Fibroblast of the conjunctiva (primary cell): ENCODE data around the gene DNAJB12.
"Not testable (repeated sequence)": the region's sequence is repeated elsewhere in the genome, so short reads cannot be mapped to it uniquely, and the experiment has no call there.

Experiments
- DNase-seq: peaks from one replicate; pipeline ENCODE4 v3.0.0-alpha.2; 2010; ENCODE audit warnings: low read depth

The DNAJB12 gene

DNA sequence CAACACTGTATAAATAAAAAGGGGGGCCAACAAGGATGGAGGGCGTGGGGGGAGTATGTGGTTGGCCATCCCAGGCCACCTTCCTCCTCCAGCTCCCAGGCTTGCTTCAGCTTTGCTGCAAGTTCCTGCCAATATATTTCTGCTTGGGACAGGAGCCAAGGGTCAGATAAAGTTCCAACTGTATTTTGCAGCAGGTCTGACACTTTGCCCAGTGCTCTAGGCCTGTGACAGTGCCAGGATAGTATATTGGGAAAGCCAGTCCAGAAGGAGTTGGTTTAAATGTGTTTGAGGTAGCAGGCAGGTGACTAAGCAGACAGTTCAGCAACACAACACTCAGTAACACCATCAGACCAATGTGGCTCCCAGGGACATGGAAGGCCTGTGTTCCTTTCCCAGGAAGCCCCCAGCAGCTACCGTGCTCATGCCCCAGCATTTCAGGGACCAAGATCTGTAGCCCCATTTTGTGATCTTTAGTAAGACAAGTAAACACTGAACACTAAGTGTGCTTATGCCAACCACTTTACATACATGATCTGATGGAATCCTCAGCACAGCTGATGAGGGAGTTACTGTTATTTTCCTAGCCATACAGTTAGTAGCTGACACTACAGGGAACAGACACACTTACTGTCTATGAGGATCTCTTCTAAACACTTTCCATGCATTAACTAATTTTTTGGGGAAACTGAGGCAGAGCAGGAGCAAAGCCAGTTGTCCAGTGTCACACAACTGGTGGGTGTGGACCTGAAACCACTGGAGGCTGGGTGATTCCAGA is 38.9 kb downstream of the DNAJB12 start:
- DNase-seq = peak; percentile 80

- DNase-seq = no peak
Measured at GRCh38 chr10:72315054-72315453, 39.7 kb downstream of the DNAJB12 start.

GRCh38 chr10:72314263-72314662 is 40.5 kb downstream of the DNAJB12 start:
- no peak for DNase-seq

DNA sequence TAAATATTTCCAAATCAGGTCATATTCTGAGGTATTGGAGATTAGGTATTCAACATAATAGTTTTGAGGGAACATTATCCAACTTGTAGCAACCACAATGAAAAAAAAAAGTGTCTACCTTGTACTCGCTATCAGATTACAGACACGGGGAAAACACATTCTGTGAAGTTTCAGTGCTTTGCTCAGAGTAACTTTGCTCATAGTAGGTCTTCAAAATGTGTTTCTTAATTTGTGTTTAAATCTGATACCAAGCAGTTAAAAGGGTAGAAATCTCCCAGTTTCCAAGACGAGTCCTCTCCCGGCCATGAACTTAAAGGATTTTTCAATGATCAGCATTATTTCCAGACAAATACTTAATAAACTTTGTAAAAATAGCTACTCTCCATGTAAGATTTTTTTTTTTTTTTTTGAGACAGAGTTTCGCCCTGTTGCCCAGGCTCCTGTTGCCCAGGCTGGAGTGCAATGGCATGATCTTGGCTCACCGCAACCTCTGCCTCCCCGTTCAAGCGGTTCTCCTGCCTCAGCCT is 41.8 kb downstream of the DNAJB12 start:
- DNase-seq = no peak

DNA sequence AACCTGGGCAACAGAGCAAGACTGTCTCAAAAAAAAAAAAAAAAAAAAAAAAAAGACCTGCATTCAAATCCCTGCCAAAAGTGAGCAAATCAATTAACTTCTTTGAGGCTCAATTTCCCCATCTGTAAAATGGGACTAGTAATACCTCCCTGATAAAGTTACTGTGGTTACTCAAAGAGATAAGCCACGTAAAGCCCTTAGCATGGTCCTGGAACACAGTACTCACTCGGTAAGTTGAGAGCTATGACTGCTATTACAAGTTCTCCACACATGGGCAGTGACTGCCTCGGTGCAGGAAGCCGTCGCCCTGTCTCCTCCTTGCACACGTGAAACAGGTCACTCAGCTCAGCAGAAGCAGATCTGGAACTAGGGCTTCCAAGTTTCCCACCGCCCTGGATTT is 43.1 kb downstream of the DNAJB12 start:
- DNase-seq = no peak

- no peak for DNase-seq
Measured at GRCh38 chr10:72310636-72311035, 44.1 kb downstream of the DNAJB12 start.

- no peak for DNase-seq
Measured at GRCh38 chr10:72310241-72310633, 44.5 kb downstream of the DNAJB12 start.

DNA sequence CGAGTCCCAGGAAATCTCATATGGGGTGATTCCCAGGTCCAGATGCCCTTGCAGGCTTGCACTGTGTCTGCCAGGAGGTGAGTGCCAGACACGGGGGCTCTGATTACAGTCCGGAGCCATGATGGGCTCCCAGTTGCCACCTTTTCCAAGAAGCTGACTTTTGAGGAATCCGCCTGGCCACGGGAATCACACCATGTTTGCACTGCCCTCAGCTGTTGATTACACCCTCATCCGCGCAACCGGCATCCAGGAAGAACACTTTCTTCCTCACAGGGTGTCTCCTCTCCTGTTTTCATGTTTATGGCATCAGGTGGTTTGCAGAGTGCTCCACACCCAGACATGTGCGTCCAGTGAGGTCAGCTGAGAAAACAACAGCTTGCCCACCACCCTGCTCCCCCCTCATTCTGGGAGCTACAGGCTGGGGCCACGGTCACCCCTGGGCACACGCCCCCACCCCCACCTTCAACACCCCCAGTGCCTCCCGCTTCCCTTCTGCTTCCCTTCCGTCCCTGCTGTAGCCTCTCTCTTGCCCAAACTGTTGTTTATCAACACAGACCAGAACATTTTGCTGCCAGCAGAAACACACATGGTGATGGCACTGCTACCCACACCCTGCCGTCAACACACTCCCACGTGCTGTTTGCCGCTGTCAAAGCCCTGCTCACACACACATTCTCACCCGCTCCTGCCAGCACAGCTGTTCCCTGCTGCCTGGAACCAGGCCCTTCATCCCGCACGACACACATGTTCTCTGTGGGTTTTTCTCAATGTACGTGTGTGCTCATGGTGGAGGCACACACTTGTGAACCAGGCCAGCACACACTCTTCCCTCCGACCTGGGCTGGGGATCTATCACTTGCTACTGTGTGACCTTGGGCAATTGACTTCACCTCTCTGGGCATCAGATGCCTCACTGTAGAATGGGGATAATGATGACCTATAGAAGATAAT is 45.2 kb downstream of the DNAJB12 start:
- no peak for DNase-seq

- peak; percentile 67 for DNase-seq
Measured at GRCh38 chr10:72308320-72308987, 46.3 kb downstream of the DNAJB12 start.

GRCh38 chr10:72307711-72308110 is 47.0 kb downstream of the DNAJB12 start:
- DNase-seq = not testable (repeated sequence)

- no peak for DNase-seq
Measured at GRCh38 chr10:72306215-72306760, 48.4 kb downstream of the DNAJB12 start.

DNA sequence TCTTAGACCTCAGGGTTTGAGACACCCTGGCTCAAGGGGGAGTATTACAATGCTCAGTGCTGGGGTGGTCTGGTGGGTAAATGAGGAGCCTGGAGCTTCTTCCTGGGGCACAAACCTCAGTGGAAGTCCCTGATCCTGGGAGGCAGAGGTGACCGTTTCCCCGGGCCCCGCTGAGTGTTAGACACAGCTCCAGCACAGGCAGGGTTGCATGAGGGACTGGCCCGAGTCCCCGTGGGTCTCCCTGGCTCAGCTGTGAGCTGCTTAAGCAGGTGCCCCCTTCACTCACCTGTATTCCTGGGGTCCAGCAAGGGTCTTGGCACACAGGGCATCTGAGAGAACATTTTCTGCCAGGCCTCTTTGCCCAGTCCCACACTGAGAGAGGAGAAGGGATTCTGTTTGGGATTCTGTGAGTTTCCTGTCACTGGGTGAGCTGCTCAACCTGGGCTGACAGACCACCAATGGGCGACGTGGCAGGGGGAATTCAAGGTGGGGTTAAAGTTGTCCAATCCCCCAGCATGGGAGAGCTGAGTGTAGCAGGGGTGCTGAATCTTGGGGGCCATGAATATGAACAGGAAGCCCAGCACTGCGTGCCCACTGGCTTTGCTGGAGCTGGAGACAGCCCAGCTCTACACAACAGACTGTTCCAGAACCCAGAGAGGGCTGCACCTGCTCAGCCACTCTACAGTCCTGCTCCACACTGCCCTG is 51.1 kb downstream of the DNAJB12 start:
- DNase-seq = no peak

- DNase-seq = no peak
Measured at GRCh38 chr10:72298592-72299519, 55.9 kb downstream of the DNAJB12 start.

DNA sequence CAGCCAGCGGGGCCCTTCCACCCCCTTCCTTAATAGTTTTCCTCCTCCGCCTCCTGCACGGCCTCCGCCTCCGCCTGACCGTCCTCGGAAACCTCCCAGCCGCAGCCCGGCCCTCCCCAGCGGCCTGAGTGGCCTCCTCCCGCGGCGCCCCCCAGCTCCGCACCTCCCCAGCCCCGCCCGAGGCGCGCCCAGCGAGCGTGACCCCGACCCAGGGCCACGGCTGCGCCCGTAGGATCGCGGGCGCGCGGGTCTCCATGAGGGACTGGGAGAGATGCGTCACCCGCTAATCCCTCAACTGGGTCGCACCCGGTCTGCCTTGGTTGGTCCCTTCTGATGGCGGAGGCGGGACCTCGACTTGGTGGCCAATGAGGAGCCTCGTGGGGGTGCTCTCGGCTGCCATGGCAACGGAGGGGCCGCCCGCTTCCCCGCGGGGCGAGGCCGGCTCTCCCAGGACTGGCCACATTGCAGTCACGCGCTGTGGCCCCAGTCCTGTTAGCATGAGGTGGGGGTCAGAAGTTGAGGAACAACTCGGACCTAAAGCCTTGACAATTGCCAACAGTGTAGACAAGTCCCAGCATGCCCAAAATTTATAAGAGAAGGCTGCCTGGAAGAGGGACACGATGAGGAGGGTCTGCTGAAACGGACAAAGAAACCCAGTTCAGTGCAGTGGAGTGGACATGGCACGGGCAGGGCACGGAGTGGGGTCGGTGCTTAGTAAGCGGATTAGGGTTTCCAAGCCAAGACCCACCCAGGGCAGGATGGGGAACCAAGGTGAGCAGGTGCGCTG is 56.7 kb downstream of the DNAJB12 start:
- DNase-seq = peak; percentile 99

GRCh38 chr10:72297281-72297804 is 57.4 kb downstream of the DNAJB12 start:
- peak; percentile 75 for DNase-seq

DNA sequence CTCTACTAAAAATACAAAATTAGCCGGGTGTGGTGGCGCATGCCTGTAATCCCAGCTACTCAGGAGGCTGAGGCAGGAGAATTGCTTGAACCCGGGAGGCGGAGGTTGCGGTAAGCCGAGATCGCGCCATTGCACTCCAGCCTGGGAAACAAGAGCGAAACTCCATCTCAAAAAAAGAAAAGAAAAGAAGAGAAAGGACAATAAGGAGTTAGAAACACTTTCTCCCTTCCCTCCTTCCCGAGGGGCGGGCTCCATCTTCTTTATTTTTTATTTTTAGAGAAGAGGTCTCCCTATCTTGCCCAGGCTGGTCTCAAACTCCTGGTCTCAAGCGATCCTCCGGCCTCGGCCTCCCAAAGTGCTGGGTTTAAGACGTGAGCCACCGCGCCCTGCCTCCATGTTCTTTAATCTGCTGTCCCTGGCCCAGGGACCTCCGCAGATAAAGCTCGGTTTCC is 57.9 kb downstream of the DNAJB12 start:
- DNase-seq = not testable (repeated sequence)

- no peak for DNase-seq
Measured at GRCh38 chr10:72295330-72295910, 59.3 kb downstream of the DNAJB12 start.

GRCh38 chr10:72292223-72292691 is 62.5 kb downstream of the DNAJB12 start:
- DNase-seq = no peak
